KOPT-K1 (cell line): Measurements from ENCODE around the gene MED27.

Experiments used
- H3K27ac ChIP-seq: fragments of 200-600 bp; sonication (generic); 2 replicates; pipeline ENCODE4 v1.5.1; 2016; ENCODE audit warnings: antibody characterized with exemption, mild to moderate bottlenecking, low read depth, low read length; ENCODE audit not compliant: poor library complexity, severe bottlenecking
- H3K36me3 ChIP-seq: fragments of 200-600 bp; sonication (generic); 2 replicates; pipeline ENCODE4 v1.5.1; 2017; ENCODE audit warnings: antibody characterized with exemption, mild to moderate bottlenecking, low read length, moderate library complexity; ENCODE audit not compliant: insufficient read depth
- H3K9me3 ChIP-seq: fragments of 200-600 bp; sonication (generic); 2 replicates; pipeline ENCODE4 v1.5.1; 2017; ENCODE audit warnings: antibody characterized with exemption, low read length, mild to moderate bottlenecking; ENCODE audit not compliant: insufficient read depth, poor library complexity, severe bottlenecking

MED27 gene

DNA sequence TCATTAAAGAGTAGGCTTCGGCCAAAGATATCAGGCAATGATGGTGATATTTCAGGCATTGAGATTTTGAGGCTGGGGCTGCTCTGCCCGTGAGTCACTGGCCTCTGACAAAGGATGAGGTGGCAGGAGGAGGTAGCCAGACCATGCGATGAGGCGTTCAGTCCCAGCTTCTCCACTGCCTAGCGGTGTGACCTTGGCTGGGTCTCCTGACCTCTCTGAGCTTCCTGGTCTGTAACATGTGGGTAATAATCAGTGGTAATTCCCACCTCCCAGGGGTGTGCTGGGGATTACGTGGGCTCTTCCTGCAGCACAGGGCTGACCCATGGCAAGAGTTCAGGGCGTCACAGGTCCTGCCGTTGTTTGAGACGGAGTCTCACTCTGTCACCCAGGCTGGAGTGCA is 266.6 kb downstream of the MED27 start:
- Histone ChIP-seq H3K36me3 (no peaks in the 10 kb centered on the region), H3K27ac (no peak overlapping the region), H3K9me3 (no peaks in the 10 kb centered on the region)

- H3K36me3 ChIP-seq: no peaks in the 10 kb centered on the region
- H3K9me3 ChIP-seq: no peaks in the 10 kb centered on the region
- no peak overlapping the region for H3K27ac ChIP-seq
Measured at GRCh38 chr9:131812116-131812790, 267.4 kb downstream of the MED27 start.

DNA sequence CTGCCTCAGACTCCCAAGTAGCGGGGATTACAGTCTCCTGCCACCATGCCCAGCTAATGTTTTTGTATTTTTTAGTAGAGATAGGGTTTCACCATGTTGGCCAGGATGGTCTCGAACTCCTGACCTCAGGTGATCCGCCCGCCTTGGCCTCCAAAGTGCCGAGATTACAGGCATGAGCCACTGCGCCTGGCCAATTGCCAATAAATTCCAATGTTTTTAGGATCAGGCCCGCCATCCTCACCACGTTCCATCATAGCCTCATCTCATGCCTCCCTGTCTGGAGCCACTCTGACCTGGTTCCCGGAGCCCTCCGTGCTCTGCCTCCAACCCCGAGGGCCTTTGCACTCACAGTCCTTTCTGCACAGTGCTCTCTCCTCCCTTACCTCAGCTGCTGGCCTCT is 268.3 kb downstream of the MED27 start:
- no peaks in the 10 kb centered on the region for H3K36me3 ChIP-seq
- H3K9me3 ChIP-seq: no peaks in the 10 kb centered on the region
- H3K27ac ChIP-seq: no peak overlapping the region

DNA sequence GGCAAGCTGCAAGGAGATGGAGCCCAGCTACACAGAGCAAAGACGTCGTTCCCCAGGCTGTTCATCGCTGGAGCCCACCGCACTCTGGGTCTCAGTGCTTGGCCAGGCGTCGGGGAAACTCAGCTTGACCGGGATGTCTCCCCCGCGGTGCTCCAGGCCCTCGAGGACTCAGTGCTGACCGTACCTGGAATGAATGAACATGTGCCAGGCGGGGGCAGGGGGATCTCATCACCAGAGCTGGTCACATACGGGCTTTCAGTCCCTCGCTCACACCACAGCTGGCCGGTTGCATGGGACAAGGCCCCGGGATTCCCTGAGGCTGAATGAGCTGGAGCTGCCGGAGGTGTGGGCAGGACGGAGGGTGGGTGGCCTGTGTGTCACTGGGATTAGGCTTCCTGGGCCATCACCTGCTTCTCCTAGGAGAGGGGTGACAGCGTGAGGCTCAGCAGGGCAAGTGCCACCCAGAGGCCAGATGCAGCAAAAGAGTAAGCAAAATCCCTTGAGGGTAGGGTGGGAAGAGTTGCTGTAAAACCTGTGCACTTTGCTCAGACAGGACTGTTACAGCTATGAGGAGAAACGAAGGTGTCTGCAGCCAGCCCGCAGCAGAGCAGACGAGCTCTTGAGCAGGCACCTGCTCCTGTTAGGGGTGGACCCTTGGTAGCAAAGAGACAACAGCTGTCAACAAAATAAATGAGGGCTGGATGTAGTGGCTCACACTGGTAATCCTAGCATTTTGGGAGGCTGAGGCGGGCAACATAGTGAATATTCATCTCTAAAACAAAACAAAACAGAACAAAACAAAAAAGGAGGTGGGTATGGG is 269.1 kb downstream of the MED27 start:
- no peaks in the 10 kb centered on the region for H3K36me3 ChIP-seq
- no peaks in the 10 kb centered on the region for H3K9me3 ChIP-seq
- no peak overlapping the region for H3K27ac ChIP-seq
